Right ventricle myocardium superior (tissue), 1 donor: ENCODE data around the gene MTARC1. TPM values are rescaled to one million over a fixed set of nuclear protein-coding genes. Genes with fewer than 3 reads are reported as not detected.

Experiments used
- ATAC-seq: fragments of 200-7000 bp; cut with Tn5 transposase; one replicate; pipeline ENCODE4 v1.9.1; 2020; ENCODE audit warnings: mild to moderate bottlenecking; ENCODE audit not compliant: poor library complexity
- DNase-seq: peaks from one replicate; pipeline ENCODE4 v3.0.0-alpha.2; 2020
- intact Hi-C: fragments of 100-400 bp; cut with DNase I; formaldehyde crosslinking; loops from one replicate; pipeline ENCODE4 v1.11.2; 2022
- total RNA-seq: library from RNA; stranded (reverse); fragmentation: NEBNext Ultra II Directional; extraction: Animal tissue kit (Norgen Biotek cat#: 25700); gene quantifications from one replicate; pipeline ENCODE4 v1.2.1, GENCODE V29; 2021
- donor health status: DM: no; HTN: yes; CAD: no; lungs with severe emphysema.

The MTARC1 gene
- total RNA-seq, 1 donor from 2014 or later = 6.9 TPM

DNA sequence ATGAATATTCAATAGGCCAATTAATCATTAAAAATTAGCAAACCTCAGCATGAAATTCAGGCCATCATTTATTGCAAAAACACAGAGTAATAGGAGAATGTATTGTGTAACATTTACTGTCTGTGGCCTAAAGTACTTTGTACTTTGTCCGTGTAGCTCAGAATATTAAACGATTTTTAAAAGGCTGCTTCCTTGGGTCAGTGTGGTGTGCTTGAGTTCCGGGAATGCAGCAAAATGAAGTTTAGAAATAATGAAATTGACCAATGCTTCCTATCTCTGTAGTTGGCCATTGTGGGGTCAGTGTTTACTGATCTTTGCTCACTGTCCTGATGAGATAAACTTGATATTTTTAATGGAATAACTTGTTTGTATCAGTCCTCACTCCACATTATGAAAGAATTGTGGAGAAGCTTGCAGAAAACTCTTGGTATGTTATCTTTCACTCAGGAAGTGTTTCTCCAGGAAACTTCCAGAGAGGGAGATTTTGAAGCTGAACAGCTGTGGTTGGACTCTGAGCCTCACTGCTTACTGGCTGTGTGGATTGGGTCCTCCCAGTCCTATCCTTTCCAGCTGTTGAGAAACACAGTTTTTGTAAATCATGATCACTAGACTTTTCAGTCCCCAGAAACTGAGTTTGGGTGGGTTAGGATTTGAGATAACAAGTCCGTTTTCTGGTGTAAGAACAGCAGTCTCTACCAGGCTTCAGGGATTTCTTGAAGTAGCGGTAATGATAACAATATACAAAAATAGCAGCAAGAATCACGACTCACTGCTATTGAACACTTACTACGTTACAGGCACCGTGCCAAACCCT is 19.2 kb upstream of the MTARC1 start:
- intact Hi-C loops = no loop called here
- no peak for DNase-seq

DNA sequence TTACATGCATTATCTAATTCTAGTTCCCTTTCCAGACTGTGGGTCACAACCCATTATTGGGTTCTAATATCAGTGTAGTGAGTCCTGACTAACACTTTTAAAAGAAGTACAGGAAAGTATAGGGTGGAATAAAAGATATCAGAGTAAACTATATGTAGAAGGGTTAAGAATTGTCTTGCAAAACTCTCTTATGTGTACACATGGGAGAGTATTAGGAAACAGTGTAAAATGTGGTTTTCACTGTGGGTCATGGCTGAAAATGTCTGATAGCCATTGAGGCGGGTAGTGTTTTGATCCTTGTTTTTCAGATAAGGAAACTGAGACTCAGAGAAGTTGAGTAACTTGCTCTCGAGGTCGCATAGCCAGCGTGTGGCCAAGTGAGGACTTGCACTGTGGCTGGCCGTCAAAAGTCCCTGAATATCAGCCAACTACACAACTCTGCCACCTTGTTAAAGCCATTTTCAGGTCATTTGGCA is 18.5 kb upstream of the MTARC1 start:
- intact Hi-C loops = no loop called here
- ATAC-seq (peak; percentile 47), DNase-seq (no peak)

More for the DNA sequence above, 19.2 kb upstream of the MTARC1 start:
- peak; percentile 90 for ATAC-seq

DNA sequence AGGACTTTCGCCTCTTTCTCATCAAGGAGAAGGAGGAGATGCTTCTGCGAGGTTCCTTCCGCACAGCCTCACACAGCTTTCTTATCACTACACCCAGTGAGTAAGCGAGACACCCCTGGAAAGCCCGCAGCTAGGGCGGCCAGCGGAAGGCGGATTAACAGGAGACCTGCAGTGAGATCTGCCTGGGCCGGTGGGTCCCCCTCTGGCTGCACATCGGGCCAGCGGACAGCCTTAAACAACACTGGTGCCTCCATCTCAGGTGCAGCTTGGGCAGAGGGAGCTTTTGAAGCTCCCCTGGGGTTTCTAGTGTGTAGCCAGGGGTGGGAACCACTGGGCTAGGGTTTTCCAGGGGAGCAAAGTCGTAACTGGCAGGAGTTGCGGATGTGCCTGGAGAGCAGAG is 17.5 kb upstream of the MTARC1 start:
- intact Hi-C loops = no loop called here
- DNase-seq = no peak
- no peak for ATAC-seq

DNA sequence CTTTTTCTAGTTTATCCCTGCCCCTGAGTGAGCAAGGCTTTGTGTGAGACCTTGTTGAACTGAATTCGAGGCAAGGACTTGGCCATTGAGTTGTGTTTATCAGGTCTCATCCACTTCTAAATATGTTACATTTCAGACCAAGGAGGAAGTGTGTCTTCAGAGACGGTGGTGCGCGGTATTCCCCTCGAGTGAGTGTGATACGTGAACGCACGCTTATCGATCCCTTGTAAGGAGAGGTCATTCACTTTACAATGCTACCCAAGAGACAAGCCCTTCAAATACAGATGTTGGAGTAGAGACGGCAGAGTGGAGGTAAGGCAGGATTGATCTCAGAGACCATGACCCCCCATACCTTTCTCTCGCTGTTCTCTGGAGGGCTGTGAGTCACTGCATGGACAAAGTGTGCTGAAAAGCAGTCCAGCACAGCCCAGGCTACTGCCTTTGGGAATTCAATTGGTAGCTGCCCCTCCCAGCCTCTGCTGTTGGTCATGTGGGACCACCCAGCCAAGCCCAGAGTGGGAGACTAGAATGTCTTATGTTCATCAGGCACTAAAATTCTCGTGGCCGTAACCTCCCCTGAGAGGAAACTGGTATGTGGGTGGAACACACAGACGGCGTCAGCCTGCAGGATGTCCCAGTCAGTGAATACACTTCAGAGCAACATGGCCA is 16.3 kb upstream of the MTARC1 start:
- intact Hi-C loops = no loop called here
- no peak for DNase-seq
- ATAC-seq = no peak

DNA sequence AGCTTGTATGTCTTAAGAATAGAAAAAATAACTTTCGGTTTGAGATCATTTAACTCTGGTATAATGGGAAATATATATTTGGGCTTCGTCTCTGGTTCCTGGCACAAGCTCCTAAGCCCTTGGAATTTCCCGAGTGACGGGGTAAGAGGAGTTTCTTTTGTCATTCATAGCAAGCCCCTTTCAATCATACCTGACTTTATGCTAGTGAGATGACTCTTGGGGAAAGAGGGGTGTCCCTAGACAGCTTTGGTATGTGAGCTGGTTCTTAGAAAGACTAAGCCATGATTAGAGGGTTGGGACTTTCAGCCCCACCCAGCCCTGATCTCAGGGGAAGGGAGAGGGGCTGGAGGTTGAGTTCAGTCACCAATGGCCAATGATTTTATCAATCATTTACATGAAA is 13.9 kb upstream of the MTARC1 start:
- ATAC-seq (no peak), DNase-seq (no peak)
- intact Hi-C loops = no loop called here

DNA sequence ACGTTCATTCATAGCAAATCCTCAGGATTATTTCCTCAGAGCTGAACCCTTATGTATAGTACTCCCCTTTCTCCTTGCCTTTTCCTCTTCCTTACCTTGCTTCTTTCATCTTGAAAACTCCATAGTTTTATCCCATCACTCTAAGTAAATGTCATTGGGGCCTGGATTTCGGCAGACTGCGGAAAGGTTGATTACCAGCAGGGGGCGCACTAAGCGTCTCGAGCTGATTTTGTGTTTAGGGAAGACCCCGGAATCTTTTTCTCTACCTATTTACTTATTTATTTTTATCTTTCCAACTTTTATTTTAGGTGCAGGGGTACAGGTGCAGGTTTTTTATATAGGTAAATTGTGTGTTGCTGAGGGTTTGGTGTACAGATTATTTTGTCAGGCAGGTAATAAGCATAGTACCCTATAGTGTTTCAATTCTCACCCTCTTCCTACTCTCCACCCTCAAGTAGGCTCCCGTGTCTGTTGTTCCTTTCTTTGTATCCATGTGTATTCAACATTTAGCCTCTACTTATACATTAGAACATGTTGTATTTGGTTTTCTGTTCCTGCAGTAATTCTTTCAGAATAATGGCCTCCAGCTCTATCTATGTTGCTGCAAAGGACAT is 11.4 kb upstream of the MTARC1 start:
- no peak for DNase-seq
- peak; percentile 30 for ATAC-seq
- intact Hi-C loops = loop anchor here (5.0 kb wide), 2 partner anchors 93 to 478 kb away; no protein-coding TSS in a partner anchor

DNA sequence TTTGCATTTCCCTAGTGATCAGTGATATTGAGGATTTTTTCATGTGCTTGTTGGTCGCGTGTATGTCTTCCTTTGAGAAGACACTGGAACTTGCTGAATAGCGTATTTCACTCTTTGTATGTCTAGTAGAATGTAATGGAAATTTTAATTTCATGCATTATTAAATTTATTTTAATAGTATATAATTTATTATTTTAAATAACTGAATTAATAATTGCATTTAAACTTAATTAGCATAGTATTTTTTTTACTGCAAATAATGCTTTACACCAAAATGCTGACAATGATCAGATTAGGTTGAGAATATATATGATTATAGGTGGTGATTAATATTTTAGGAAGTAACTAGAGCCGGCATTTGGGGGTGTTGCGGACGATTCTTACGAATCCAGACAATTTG is 10.5 kb upstream of the MTARC1 start:
- DNase-seq (no peak), ATAC-seq (no peak)
- intact Hi-C loops = loop anchor here (5.0 kb wide), 2 partner anchors 94 to 479 kb away; no protein-coding TSS in a partner anchor

DNA sequence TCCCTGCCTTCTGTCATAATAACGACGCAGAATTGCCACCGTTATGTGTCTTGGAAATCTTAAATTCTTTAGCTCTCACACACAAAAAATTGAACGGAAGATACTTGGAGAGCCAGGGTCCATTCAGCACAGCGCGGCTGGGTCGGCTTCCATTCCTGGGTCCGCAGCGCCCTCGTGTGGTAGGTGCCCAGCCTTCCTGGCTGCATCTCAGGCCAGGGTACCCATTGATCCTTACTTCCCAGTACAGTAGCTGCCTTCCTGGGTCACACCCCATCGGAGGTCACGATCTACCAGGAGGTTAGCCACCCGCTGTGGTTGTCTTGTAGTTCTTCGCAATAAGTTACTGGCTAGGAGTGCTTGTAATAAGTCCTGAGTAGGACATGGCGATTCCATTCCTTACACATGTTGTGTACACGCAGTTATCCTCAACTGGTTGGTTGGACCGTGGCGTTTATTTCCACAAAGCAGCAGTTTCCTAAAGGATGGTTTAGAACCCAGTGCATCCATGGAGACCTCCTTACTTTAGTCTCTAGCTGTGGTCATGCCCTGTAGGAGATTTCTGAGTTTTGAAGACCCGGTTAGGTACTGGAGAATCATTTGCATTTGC is 9.9 kb upstream of the MTARC1 start:
- DNase-seq = peak; percentile 91
- intact Hi-C loops = loop anchor here (5.0 kb wide), 2 partner anchors 95 to 480 kb away; no protein-coding TSS in a partner anchor

DNA sequence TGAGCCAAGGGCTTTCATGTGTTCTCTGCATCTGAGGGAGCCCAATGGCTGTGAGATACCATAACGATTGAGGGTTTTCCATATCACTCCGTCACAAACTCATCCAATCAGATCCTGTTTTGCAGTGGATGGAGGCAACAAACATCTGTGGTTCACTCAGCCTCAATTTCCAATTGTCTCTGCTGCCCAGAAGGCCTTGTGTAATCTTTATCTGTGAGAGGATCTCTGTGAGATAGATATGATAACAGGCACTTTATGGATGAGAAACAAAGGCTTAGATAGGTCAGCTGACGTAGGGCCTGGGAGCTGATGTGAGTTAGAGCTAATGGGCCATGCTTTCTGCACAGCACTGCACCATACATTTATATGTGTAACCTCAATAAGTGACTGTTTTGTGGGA is 3.3 kb upstream of the MTARC1 start:
- ATAC-seq (no peak), DNase-seq (no peak)
- intact Hi-C loops = no loop called here

More for the DNA sequence above, 9.9 kb upstream of the MTARC1 start:
- peak; percentile 98 for ATAC-seq

DNA sequence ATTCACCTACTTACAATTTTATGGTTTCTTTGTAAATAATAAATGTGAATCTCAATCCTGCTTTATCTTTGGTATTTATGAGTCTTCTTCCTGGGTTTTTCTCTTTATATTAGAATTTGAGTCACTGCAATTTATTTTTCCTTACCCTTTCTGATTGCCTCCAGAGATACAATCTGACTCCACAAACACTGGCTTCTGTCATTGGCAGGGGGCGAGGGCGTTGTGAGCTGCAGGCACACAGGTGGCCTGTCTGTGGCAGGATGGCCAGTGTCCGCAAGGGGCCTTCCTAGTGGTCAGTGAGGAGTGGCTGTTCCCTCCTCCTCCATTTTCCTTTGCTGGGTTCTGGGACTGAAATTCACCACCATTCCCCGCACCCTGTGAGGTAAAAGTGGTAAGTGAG is 2.0 kb upstream of the MTARC1 start:
- intact Hi-C loops = no loop called here
- no peak for DNase-seq
- ATAC-seq = no peak

DNA sequence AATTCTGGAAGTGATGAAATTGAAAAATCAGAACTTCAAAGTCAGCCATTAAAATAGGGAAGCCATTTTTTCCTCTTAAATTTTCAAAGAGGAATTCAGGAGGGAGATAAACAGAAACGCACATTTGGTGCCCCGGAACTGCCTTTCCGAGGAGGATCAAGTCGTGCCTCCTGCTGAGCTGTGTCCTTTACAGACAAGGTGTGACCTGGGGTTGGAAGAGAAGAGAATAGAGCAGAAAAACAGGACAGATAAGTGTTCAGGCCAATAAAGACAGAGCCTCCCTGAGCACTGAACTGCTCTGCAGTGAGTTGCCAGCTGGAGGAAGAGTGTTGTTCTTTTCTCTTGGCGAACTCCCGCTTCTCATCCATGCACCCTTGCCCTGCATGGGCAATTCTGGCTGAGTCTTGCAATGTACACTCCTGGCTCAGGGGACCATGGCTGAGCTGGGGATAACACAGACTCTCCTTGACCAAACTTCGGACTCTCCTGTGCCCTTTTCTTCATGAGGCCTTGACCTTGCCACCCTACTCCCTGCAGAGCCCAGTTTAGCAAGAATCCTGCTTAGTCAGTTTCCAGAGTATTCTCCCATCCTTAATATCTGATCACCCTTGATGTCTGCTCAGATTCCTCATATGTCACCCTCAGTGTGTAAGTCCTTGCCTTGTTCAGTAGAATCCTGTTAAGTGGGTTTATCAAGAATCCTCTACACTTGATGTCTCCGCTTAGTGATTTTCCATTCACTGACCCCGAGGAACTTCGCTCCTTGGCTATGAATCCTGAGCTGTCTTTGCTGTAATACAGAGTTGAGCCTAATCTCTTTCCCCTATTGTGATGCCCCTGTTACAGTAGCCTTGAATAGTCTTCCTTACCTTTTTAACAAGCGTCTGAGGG is 1.3 kb upstream of the MTARC1 start:
- ATAC-seq (no peak), DNase-seq (no peak)
- intact Hi-C loops = no loop called here

DNA sequence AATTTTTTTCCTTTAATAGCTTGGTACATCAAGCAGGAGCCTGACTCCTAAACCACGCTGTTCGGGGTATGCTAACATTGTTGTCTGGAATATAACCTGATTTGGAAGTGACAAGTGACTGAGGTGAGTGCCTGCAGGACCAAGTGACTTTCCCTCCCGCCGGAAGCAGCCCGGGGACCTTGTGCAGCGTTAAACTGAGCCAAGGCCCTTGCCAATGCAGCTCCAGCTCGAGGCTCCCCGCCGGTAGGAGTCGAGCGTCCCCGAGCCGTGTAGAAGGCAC is 716 bp upstream of the MTARC1 start:
- DNase-seq (peak; percentile 64), ATAC-seq (peak; percentile 54)
- intact Hi-C loops = no loop called here

DNA sequence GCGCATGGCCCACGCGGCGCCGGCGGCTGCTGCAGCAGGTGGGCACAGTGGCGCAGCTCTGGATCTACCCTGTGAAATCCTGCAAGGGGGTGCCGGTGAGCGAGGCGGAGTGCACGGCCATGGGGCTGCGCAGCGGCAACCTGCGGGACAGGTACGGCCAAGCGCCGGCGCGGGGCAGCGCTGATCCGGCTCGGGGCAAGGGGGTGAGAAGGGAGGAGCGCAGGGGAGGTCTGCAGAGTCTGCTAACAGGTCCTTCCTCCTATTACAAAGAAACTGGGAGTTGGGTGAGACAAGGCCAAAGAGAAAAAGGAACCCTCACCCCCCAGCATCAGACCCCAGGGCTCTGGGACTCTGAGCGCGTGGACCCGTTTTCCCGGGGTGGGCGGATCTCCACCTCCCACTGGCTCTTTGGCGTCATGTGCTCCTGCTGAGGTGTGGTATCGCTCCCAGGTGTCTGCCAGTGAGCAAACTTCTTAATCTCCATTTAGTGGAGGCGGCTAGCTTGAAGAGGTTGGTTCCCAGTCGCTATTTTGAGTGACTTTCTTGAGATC is 431 bp downstream of the MTARC1 start:
- intact Hi-C loops = no loop called here
- ATAC-seq (peak; percentile 26), DNase-seq (no peak)

DNA sequence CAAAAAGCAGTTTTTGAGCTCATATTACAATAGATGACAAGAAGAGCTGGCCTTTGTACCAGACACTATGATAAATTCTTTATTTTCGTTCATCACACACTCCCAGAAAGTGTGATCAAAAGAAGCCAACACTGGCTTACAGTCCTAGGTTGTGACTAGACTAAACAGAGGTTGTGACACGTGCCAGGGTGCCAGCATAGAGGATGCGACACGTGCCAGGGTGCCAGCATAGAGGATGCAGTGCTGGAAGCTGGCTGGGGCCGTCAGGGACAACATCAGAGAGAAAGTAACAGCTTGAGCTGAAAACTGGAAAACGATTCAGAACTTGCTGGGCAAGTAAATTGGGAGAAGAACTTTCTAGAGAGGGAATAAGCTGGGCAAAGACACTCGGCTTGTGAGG is 2.2 kb downstream of the MTARC1 start:
- ATAC-seq (no peak), DNase-seq (no peak)
- intact Hi-C loops = no loop called here

DNA sequence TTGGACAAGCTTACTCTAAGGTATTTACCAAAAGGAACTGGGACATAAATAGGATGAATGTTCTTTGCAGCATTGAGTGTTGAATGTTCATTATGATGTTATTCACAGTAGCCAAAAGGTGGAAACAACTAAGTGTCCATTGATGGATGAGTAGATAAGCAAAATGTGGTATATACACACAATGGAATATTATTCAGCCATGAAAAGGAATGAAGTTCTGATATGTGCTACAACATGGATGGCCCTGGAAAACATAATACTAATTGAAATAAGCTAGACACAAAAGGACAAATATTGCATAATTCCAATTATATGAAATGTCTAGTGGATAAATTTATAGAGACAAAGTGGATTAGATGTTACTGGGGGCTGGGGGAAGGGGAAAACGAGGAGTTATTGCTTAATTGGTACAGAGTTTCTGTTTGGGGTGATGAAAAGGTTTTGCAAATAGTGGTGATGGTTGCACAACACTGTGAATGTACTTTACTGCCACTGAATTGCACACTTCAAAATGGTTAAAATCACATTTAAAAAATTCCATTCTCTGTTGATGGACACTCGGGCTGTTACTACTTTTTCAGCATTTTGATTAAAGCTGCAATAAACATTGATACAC is 2.9 kb downstream of the MTARC1 start:
- no peak for DNase-seq
- intact Hi-C loops = no loop called here
- no peak for ATAC-seq

DNA sequence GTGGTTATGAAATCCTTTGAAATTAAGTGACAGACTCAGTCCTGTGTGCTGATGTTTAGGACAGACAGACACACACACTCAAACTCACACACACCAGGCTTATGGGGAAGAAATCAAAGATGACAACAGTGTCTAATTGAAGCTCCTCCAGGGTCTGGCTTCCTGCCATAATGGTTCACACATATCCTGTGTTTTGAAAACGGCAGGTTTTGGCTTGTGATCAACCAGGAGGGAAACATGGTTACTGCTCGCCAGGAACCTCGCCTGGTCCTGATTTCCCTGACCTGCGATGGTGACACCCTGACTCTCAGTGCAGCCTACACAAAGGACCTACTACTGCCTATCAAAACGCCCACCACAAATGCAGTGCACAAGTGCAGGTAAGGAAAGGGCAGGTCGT is 4.6 kb downstream of the MTARC1 start:
- DNase-seq = no peak

DNA sequence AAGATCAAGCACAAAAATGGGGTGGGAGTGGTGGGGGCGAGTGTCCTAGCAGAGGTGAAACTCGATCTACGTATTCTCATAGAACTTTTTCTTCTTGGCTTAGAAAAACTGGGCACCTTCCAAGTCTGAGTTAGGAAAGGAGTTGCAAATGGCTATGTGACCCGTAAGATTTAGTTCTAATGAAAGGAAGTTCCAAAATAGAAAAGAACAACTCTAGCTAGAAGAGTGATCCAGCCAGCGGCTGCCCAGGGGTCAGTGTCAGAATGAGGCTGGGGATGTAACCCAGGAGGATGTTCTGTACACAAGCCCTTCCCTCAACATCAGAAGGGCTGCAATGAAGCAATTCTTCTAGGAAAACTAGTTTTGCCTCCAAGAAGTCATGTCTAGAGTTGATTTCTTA is 5.2 kb downstream of the MTARC1 start:
- intact Hi-C loops = no loop called here
- ATAC-seq = peak; percentile 34
- DNase-seq = no peak

More for the DNA sequence above, 4.6 kb downstream of the MTARC1 start:
- intact Hi-C loops = no loop called here
- ATAC-seq = no peak

DNA sequence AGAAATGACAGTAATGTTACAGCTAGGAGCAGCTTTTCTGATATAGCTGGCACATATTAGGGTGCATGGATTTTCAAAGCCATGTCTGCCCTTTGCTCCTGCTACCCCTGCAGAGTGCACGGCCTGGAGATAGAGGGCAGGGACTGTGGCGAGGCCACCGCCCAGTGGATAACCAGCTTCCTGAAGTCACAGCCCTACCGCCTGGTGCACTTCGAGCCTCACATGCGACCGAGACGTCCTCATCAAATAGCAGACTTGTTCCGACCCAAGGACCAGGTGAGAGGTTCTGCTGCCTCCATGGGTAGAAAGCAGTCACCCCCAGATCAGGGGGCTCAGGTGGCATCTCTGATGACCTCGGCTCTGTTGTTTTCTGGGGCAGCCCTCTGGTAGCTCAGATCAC is 9.8 kb downstream of the MTARC1 start:
- ATAC-seq = no peak
- no peak for DNase-seq
- intact Hi-C loops = no loop called here
